ENCODE data around the gene SELENOI. TPM values are rescaled to one million over a fixed set of nuclear protein-coding genes. Genes with fewer than 3 reads are reported as not detected.

SELENOI gene
- total RNA-seq, 4 donors from 2014 or later: 6.4 to 11.2 (median 9.3) TPM

GRCh38 chr2:26337298-26337697 is 8.6 kb upstream of the SELENOI start:
- no peaks in the 10 kb centered on the region for H3K27me3 ChIP-seq
- no peaks in the 10 kb centered on the region for H3K4me1 ChIP-seq
- no peak overlapping the region for H3K27ac ChIP-seq (replicated peaks in 1 of 4)
- intact Hi-C loops (cut with DNase I): loop anchor here (10.0 kb wide), 1 partner anchor 382 kb away; no protein-coding TSS in a partner anchor
- H3K9me3 ChIP-seq: no peaks in the 10 kb centered on the region
- H3K4me3 ChIP-seq: no peak overlapping the region
- no peaks in the 10 kb centered on the region for H3K36me3 ChIP-seq
- no peak for DNase-seq (ENCODE audit: extremely low spot score)
- no peak for TF ChIP-seq CTCF (IDR thresholded peaks at IDR 0.05)
- no peak for TF ChIP-seq POLR2AphosphoS5 (IDR thresholded peaks at IDR 0.05)
- no peak for TF ChIP-seq EP300 (IDR thresholded peaks at IDR 0.05)
- TF ChIP-seq POLR2A (IDR thresholded peaks at IDR 0.05; ENCODE audit: low read depth): no peak
- WGBS: 100% methylated on average over 2 of the region's 2 CpGs

- no peak overlapping the region for H3K4me3 ChIP-seq
- TF ChIP-seq POLR2AphosphoS5 (IDR thresholded peaks at IDR 0.05): no peak
- TF ChIP-seq POLR2A (IDR thresholded peaks at IDR 0.05; ENCODE audit: low read depth): no peak
- no peak for TF ChIP-seq EP300 (IDR thresholded peaks at IDR 0.05)
- TF ChIP-seq CTCF (IDR thresholded peaks at IDR 0.05): no peak
- intact Hi-C loops (cut with DNase I): loop anchor here (10.0 kb wide), 1 partner anchor 234 kb away; no protein-coding TSS in a partner anchor
Measured at GRCh38 chr2:26340831-26341230, 5.1 kb upstream of the SELENOI start.

GRCh38 chr2:26344581-26345282 is 1.2 kb upstream of the SELENOI start:
- intact Hi-C loops (cut with DNase I): loop anchor here (5.0 to 10.0 kb wide), 2 partner anchors 102 to 230 kb away; partner anchors contain the start of genes HADHA and HADHB
- 40% methylated on average over 17 of the region's 17 CpGs for WGBS
- Histone ChIP-seq H3K27me3 (no peaks in the 10 kb centered on the region), H3K4me3 (peak overlapping the region; percentile 78 to 89 (median 86)), H3K4me1 (peaks cover 16 to 35% (median 30%) of the 10 kb centered on the region in 4 donors), H3K27ac (replicated peaks in 1 of 4) (peak overlapping the region; percentile 90 to 97 (median 94)), H3K9me3 (no peaks in the 10 kb centered on the region), H3K36me3 (no peaks in the 10 kb centered on the region)
- TF ChIP-seq EP300 (IDR thresholded peaks at IDR 0.05) (no peak), POLR2A (IDR thresholded peaks at IDR 0.05; ENCODE audit: low read depth) (no peak), POLR2AphosphoS5 (IDR thresholded peaks at IDR 0.05) (no peak), CTCF (IDR thresholded peaks at IDR 0.05) (no peak)
- DNase-seq (ENCODE audit: extremely low spot score): no peak

More at GRCh38 chr2:26340831-26341230, 5.1 kb upstream of the SELENOI start:
- H3K9me3 ChIP-seq: no peaks in the 10 kb centered on the region
- H3K27me3 ChIP-seq: no peaks in the 10 kb centered on the region
- peaks cover 8 to 14% (median 12%) of the 10 kb centered on the region in 4 donors for H3K4me1 ChIP-seq
- DNase-seq (ENCODE audit: extremely low spot score): no peak
- H3K36me3 ChIP-seq: no peaks in the 10 kb centered on the region
- no peak overlapping the region for H3K27ac ChIP-seq (replicated peaks in 1 of 4)
- whole genome bisulfite sequencing: 86% methylated on average over 3 of the region's 3 CpGs

GRCh38 chr2:26345283-26345544 is 729 bp upstream of the SELENOI start:
- Histone ChIP-seq H3K4me3 (peak overlapping the region; percentile 78 to 89 (median 86)), H3K9me3 (no peaks in the 10 kb centered on the region), H3K36me3 (no peaks in the 10 kb centered on the region), H3K4me1 (peaks cover 16 to 35% (median 30%) of the 10 kb centered on the region in 4 donors), H3K27me3 (no peaks in the 10 kb centered on the region), H3K27ac (replicated peaks in 1 of 4) (peak overlapping the region; percentile 90 to 97 (median 94))
- no peak for DNase-seq (ENCODE audit: extremely low spot score)
- 2% methylated on average over 9 of the region's 9 CpGs for WGBS
- intact Hi-C loops (cut with DNase I): loop anchor here (5.0 to 10.0 kb wide), 2 partner anchors 103 to 230 kb away; partner anchors contain the start of genes HADHA and HADHB
- TF ChIP-seq EP300 (IDR thresholded peaks at IDR 0.05): no peak
- TF ChIP-seq POLR2A (IDR thresholded peaks at IDR 0.05; ENCODE audit: low read depth): no peak
- TF ChIP-seq POLR2AphosphoS5 (IDR thresholded peaks at IDR 0.05): no peak
- TF ChIP-seq CTCF (IDR thresholded peaks at IDR 0.05): no peak

All from esophagus muscularis mucosa (tissue), 4 donors.